Ascending aorta (tissue), 2 donors: ENCODE measurements around the gene CAMSAP1. TPM values are rescaled to one million over a fixed set of nuclear protein-coding genes. Genes with fewer than 3 reads are reported as not detected.

Experiments used
- DNase-seq, 2 donors: peaks; one replicate each; pipeline ENCODE4 v3.0.0-alpha.2; 2019; ENCODE audit warnings: low spot score in 2 of 2
- H3K27ac ChIP-seq, 2 donors: fragments of 200-600 bp; sonication (generic); one replicate each; pipeline ENCODE4 v1.5.1; 2016 to 2017; ENCODE audit warnings: mild to moderate bottlenecking in 1 of 2
- H3K27me3 ChIP-seq: fragments of 200-600 bp; sonication (generic); one replicate; pipeline ENCODE4 v1.5.1; 2017
- H3K36me3 ChIP-seq, 2 donors: fragments of 200-600 bp; sonication (generic); one replicate each; pipeline ENCODE4 v1.5.1; 2016
- H3K4me1 ChIP-seq, 2 donors: fragments of 200-600 bp; sonication (generic); one replicate each; pipeline ENCODE4 v1.5.1; 2016 to 2017; ENCODE audit warnings: mild to moderate bottlenecking in 1 of 2
- H3K4me3 ChIP-seq, 2 donors: fragments of 200-600 bp; sonication (generic); one replicate each; pipeline ENCODE4 v1.5.1; 2016 to 2017; ENCODE audit warnings: mild to moderate bottlenecking in 1 of 2
- H3K9me3 ChIP-seq, 2 donors: fragments of 200-600 bp; sonication (generic); one replicate each; pipeline ENCODE4 v1.5.1; 2016
- CTCF ChIP-seq, 3 experiments: fragments of 200-600 bp in 2 of 3; fragments of 450-650 bp in 1 of 3; sonication (generic) in 2 of 3; IDR thresholded peaks; one replicate each; pipeline ENCODE4 v1.5.1; 2016 to 2019; ENCODE audit warnings: antibody characterized with exemption in 3 of 3, mild to moderate bottlenecking in 1 of 3, moderate library complexity in 1 of 3
- intact Hi-C: fragments of 100-400 bp; cut with DNase I; formaldehyde crosslinking; loops from one replicate; pipeline ENCODE4 v1.15.1; 2023
- total RNA-seq: library from RNA; depleted of rRNA; stranded (reverse); fragments of >200 nt; gene quantifications from one replicate; pipeline ENCODE4 v1.1.0, GENCODE V29; 2016

CAMSAP1 gene
- total RNA-seq, 1 donor from 2014 or later, result 10.1 TPM

- Histone ChIP-seq H3K27ac (peak overlapping the region; percentile 54 to 72), H3K4me3 (peak overlapping the region; percentile 89 to 97), H3K36me3 (peaks cover 5 to 32% of the 10 kb centered on the region in 2 donors), H3K4me1 (peaks cover 10 to 21% of the 10 kb centered on the region in 2 donors), H3K27me3 (no peaks in the 10 kb centered on the region), H3K9me3 (peaks cover 6 to 17% of the 10 kb centered on the region in 2 donors)
- no peak for DNase-seq
- intact Hi-C loops, result loop anchor here (5.0 kb wide), 1 partner anchor 1581 kb away; the partner anchor contains the start of gene RXRA
- no peak for TF ChIP-seq CTCF (IDR thresholded peaks at IDR 0.05)
Observed at GRCh38 chr9:135908093-135908753, 877 bp upstream of the CAMSAP1 start.

- Histone ChIP-seq H3K4me1 (peaks cover 10 to 21% of the 10 kb centered on the region in 2 donors), H3K9me3 (peaks cover 0 to 6% of the 10 kb centered on the region in 2 donors), H3K36me3 (peaks cover 5 to 20% of the 10 kb centered on the region in 2 donors), H3K27ac (peak overlapping the region in 1 of 2 donors; percentile 76), H3K27me3 (no peaks in the 10 kb centered on the region), H3K4me3 (peak overlapping the region; percentile 81 to 82)
- intact Hi-C loops, result loop anchor here (1.0 to 5.0 kb wide), 3 partner anchors 54 to 1580 kb away; partner anchors contain the start of genes RXRA, TMEM250 and UBAC1
- TF ChIP-seq CTCF (IDR thresholded peaks at IDR 0.05), result no peak
- DNase-seq, result no peak
Observed at GRCh38 chr9:135907006-135907430, 328 bp downstream of the CAMSAP1 start.

- Histone ChIP-seq H3K9me3 (peaks cover 0 to under 1% of the 10 kb centered on the region in 2 donors), H3K4me1 (peaks cover 10 to 21% of the 10 kb centered on the region in 2 donors), H3K27ac (peak overlapping the region; percentile 58 to 76), H3K36me3 (peaks cover 0 to 14% of the 10 kb centered on the region in 2 donors), H3K4me3 (peak overlapping the region; percentile 81 to 82), H3K27me3 (no peaks in the 10 kb centered on the region)
- intact Hi-C loops, result loop anchor here (1.0 to 5.0 kb wide), 3 partner anchors 55 to 1579 kb away; partner anchors contain the start of genes RXRA, TMEM250 and UBAC1
- TF ChIP-seq CTCF (IDR thresholded peaks at IDR 0.05), result no peak
- DNase-seq, result no peak
Observed at GRCh38 chr9:135906291-135907005, 898 bp downstream of the CAMSAP1 start.

GRCh38 chr9:135905380-135906258 lies 1.7 kb downstream of the CAMSAP1 start:
- peaks cover 0 to 6% of the 10 kb centered on the region in 2 donors for H3K36me3 ChIP-seq
- peak overlapping the region; percentile 58 to 76 for H3K27ac ChIP-seq
- H3K9me3 ChIP-seq, result no peaks in the 10 kb centered on the region
- intact Hi-C loops, result loop anchor here (1.0 to 5.0 kb wide), 3 partner anchors 41 to 1578 kb away; partner anchors contain the start of genes RXRA and TMEM250
- no peak for TF ChIP-seq CTCF (IDR thresholded peaks at IDR 0.05)
- H3K4me3 ChIP-seq, result peak overlapping the region; percentile 81 to 82
- H3K27me3 ChIP-seq, result no peaks in the 10 kb centered on the region
- H3K4me1 ChIP-seq, result peaks cover 10 to 21% of the 10 kb centered on the region in 2 donors
- no peak for DNase-seq
